Measurements from ENCODE around the gene JUP.

DNA sequence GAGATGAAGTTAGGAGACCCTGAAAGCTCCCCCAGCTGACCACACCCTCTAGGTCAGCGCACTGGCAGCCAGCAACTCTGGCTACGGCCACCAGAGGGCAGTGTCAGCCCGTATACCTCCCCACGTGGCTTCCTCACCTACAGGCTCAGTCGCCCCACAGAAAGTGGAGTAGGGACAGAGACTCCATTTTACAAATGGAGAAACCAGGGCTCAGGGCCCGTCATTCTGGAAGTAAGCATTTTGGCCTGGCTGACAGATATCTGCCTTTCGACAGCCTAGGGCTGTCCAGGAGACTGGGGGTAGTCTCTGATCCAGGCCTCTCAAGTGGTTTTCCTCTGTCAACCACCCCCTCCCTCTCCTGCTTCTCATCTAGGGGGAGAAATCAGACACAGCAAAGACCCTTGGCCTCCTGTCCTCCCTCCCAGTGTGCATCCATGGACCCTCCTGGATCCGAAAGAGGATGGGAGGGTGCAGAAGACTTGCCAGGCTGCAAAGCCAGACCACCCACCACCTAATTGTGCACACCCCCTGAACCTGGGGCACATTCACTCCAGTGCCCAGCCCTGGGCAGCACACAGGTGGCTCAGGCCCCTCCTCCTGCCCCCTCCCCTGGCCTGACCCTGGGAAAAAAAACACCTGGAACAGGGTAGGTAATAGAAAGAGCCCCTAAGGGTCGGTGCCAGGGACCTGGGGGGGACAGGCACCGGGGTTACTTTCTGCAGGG is 48.3 kb downstream of the JUP start:
- TF ChIP-seq, protein P1, sequence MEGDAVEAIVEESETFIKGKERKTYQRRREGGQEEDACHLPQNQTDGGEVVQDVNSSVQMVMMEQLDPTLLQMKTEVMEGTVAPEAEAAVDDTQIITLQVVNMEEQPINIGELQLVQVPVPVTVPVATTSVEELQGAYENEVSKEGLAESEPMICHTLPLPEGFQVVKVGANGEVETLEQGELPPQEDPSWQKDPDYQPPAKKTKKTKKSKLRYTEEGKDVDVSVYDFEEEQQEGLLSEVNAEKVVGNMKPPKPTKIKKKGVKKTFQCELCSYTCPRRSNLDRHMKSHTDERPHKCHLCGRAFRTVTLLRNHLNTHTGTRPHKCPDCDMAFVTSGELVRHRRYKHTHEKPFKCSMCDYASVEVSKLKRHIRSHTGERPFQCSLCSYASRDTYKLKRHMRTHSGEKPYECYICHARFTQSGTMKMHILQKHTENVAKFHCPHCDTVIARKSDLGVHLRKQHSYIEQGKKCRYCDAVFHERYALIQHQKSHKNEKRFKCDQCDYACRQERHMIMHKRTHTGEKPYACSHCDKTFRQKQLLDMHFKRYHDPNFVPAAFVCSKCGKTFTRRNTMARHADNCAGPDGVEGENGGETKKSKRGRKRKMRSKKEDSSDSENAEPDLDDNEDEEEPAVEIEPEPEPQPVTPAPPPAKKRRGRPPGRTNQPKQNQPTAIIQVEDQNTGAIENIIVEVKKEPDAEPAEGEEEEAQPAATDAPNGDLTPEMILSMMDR (IDR thresholded peaks at IDR 0.05; ENCODE audit: insufficient read depth, low read length, poor library complexity, severe bottlenecking) = peak; percentile 88
- TF ChIP-seq EZH2phosphoT487 (conservative IDR thresholded peaks at IDR 0.05; ENCODE audit: low read length) = no peak

Measured in SU-DHL-6 (cell line).